HG03520 (cell line): Measurements from ENCODE around the gene CDK6.
"Not testable (repeated sequence)": the region's sequence is repeated elsewhere in the genome, so short reads cannot be mapped to it uniquely, and the experiment has no call there.

Source experiments
- ATAC-seq: cut with Tn5 transposase; IDR thresholded peaks from one replicate; pipeline ENCODE4 v1.9.1; 2021; ENCODE audit warnings: mild to moderate bottlenecking, moderate library complexity; ENCODE audit not compliant: unreplicated experiment

The CDK6 gene

GRCh38 chr7:92604517-92604916 is 231.9 kb downstream of the CDK6 start:
- ATAC-seq: not testable (repeated sequence)

DNA sequence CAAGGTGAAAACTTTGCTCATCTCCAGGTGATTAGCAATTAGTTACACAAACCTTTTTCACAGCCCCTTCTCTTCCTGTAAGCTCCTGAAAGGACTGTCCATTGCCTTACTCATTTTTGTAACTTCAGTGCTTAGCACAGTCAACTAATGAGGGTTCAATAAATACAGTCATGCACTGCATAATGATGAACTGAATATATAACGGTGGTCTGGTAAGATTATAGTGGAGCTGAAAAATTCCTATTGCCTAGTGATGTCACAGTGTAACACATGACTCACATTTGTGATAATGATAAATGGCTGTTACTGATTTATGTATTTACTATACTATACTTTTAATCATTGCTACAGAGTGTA is 233.3 kb downstream of the CDK6 start:
- no peak for ATAC-seq

DNA sequence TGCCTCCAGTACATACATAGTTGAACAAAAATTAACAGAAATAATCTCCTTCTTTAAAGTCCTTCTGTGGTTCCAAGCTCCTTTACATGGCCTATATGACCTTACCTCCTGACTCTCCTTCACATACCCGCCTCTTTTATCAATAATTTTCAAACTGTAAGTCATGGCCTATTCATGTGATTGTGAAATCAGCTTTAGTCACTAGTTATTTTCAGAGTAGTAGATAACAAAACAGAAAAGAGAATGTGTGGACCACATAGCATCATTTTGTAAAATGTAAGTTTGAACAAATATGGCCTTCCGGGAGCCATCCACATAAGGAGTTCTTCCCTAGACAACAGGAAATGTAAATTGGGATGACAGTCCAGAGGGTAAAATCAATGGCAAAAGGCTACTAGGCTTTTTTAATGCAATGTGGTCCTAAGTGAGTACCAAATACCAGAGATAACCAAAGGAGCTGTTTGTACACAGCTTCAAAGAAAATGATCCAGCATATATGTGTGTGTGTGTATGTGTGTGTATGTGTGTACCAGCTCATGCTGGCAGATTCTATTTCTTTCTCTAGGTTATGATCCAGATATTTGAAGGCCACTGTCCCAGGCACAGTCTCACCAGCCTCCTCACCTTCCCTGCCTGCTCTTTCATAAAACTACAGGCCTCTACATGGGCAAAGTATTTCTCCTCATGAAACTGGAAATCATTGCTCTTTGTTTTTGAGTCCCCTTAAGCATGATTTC is 233.9 kb downstream of the CDK6 start:
- ATAC-seq: no peak

GRCh38 chr7:92598310-92598981 is 237.9 kb downstream of the CDK6 start:
- peak; percentile 79 for ATAC-seq

GRCh38 chr7:92595281-92595680 is 241.1 kb downstream of the CDK6 start:
- no peak for ATAC-seq

- no peak for ATAC-seq
These were observed 241.6 kb downstream of the CDK6 start for GRCh38 chr7:92594746-92595145.

DNA sequence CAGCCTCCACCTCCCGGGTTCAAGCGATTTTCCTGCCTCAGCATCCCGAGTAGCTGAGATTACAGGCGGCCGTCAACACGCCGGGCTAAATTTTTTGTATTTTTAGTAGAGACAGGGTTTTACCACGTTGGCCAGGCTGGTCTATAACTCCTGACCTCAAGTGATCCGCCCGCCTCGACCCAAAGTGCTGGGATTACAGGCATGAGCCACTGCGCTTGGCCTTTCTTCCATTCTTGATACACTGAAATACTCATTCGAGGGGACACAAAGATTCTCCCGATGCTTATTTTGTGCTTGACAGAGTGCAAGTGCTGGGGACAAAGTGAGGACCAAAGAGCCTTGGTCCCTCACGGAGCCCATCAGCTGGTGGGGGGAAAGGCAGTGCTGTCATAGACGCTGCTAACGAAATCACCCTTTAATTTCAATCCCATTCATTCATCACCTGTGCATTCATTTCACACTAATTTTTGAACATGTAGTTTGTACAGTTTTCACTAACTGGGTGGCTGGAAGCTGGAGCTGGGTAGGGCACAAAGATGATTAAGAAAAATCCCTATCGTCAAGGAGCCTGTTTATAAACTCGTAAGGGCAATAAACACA is 245.6 kb downstream of the CDK6 start:
- no peak for ATAC-seq

DNA sequence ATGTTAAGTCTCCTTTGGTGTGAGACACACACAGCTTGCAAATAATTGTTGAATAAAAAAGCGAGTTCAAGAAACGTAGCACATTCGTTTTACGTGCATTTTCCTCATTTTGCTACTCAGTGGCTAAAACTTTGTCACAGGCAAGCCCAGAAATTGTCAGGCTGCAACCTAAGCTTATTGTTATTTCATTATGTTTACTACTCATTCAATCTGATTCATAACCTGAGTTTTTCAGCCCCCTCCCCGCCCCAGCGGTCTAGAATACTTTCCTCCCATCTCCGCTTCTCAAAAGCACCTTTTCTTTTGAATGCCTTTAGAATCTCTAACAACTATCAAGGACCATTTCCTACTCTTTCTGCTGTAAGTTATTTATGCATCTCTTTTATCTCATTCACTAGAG is 247.3 kb downstream of the CDK6 start:
- ATAC-seq: no peak

GRCh38 chr7:92588561-92588960 is 247.8 kb downstream of the CDK6 start:
- ATAC-seq: no peak

DNA sequence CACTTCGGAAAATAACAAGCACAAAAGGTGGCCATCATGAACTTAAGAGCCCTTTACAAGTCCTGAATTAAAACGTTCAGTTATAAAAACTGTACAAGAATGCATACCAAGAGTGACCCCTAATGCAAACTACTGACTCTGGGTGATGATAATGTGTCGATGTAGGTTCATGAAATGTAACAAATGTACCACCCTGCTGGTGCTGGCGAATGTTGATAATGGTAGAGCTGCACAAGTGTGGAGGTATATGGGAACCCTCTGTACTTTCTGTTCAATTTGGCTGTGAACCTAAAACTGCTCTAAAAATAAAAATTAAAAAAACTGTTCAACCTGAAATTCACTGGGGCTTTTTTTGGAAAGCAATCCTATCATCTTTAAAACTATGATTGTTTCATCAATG is 249.5 kb downstream of the CDK6 start:
- ATAC-seq: no peak

- no peak for ATAC-seq
These were observed 250.0 kb downstream of the CDK6 start for GRCh38 chr7:92586403-92586802.

DNA sequence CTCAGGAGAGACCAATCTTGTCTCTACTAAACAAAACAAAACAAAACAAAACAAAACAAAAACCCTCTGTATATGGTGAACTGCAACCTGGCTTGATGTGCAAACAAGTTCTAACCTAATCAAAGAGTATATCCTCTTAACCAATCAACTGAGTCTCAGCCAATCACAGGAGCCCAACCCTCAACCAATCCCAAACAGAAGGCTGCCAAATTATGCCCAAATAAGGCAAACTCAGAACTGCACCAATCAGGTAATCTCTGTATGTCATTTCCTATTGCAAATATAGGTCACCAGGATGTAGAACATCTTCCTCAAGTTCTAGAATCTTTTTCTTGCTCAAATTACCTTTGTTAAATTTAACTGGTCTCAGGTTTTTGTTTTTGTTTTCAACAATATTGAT is 251.4 kb downstream of the CDK6 start:
- ATAC-seq: no peak

GRCh38 chr7:92582948-92583347 is 253.4 kb downstream of the CDK6 start:
- ATAC-seq: no peak

DNA sequence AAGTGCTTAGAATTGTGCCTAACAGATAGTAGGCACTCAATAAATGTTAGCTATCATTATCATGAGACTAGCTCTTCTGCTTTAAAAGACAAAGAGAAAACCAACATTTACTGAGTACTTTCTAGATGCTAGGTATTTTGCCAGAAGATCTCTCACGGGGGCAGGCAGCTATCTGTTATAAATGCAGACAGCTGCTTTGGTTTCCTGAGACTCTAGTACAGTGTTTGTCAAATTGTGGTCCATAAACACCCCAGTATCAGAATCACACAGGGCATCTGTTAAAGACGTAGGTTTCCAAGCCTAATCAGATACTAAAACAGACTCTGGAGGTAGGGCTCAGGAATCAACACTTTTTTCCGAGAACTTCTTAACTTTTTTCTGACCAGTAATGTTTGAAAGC is 260.1 kb downstream of the CDK6 start:
- ATAC-seq: no peak

- no peak for ATAC-seq
These were observed 267.2 kb downstream of the CDK6 start for GRCh38 chr7:92569137-92569536.

DNA sequence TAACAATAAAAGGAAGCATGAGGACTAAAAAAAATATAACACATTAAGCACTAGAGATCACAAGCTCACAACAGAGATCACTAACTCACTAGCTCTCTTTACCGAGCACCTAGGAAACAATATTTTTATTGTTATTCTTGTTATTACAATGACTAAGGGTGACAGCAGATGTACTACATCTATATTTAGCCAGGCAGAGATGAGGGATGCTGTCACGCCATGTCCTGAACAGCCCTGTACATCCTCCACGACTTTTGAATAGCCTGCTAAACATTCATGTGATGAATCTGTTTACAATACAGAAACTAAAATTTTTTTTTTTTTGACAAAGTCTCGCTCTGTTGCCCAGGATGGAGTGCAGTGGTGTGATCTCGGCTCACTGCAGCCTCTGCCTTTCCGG is 268.9 kb downstream of the CDK6 start:
- no peak for ATAC-seq

DNA sequence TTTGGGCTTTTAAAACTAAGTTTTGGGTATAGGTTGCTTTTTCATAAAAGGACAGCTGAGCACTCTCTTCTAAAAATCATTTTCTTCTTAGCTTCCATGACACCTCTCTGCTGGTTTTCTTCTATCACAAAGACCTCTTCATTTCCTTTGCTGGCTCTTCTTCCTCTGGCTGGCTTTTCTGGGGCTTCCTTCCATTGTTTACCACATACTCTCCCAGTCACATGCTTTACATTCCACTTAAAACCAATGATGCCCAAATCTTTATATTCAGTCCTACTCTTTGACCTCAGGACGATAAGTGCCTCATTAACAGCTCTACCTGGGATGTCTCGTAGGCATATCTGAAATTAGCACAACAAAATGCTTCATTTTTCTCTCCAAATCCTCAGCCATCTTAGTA is 273.0 kb downstream of the CDK6 start:
- ATAC-seq: no peak

GRCh38 chr7:92560602-92561001 is 275.8 kb downstream of the CDK6 start:
- ATAC-seq: no peak

DNA sequence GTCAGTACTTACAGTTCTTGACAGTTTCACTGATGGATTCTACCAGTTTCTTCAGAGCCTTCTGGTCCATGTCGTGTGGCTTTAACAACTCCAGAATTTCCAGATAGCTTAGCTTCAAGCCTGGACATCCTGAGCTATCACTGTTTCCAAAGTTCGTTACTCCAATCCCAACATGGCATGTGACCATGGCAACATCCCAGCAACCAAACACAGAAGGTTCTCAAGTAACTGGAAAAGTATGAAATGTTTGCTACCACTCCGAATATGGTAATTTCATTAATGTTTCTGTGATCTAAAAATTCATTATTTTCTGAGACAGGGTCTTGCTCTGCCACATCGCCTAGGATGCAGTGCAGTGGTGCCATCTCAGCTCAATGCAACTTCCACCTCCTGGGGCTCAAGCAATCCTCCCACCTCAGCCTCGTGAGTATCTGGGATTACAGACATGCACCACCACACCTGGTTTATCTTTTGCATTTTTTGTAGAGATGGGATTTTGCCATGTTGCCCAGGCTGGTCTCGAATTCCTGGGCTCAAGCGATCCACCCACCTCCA is 278.5 kb downstream of the CDK6 start:
- ATAC-seq: no peak

GRCh38 chr7:92557249-92557648 is 279.1 kb downstream of the CDK6 start:
- ATAC-seq: no peak
